Esophagus muscularis mucosa (tissue), 4 donors: ENCODE data around the gene SNRNP27. TPM values are rescaled to one million over a fixed set of nuclear protein-coding genes. Genes with fewer than 3 reads are reported as not detected.

Source experiments
- DNase-seq: peaks from one replicate; pipeline ENCODE4 v3.0.0-alpha.2; 2017; ENCODE audit errors: extremely low spot score
- H3K27ac ChIP-seq, 4 donors: fragments of 200-600 bp; sonication (generic); replicated peaks in 1 of 4; 1 replicate in 3 of 4; 2 replicates in 1 of 4; pipeline ENCODE4 v1.5.1; 2016 to 2019; ENCODE audit warnings: mild to moderate bottlenecking in 1 of 4
- H3K27me3 ChIP-seq, 4 donors: fragments of 200-600 bp; sonication (generic); one replicate each; pipeline versions ENCODE4 v1.5.1 to v1.6.0; 2016 to 2019
- H3K36me3 ChIP-seq, 4 donors: fragments of 200-600 bp; sonication (generic); one replicate each; pipeline ENCODE4 v1.5.1; 2016 to 2019
- H3K4me1 ChIP-seq, 4 donors: fragments of 200-600 bp; sonication (generic); one replicate each; pipeline ENCODE4 v1.5.1; 2016 to 2019
- H3K4me3 ChIP-seq, 4 donors: fragments of 200-600 bp; sonication (generic); 1 replicate in 2 of 4; 2 replicates in 2 of 4; pipeline ENCODE4 v1.5.1; 2016 to 2019; ENCODE audit warnings: mild to moderate bottlenecking in 4 of 4, moderate library complexity in 1 of 4
- H3K9me3 ChIP-seq, 4 donors: fragments of 200-600 bp; sonication (generic); 1 replicate in 3 of 4; 2 replicates in 1 of 4; pipeline ENCODE4 v1.5.1; 2016 to 2019
- EP300 ChIP-seq: sonication (generic); formaldehyde crosslinking; IDR thresholded peaks from one replicate; pipeline ENCODE4 v1.6.1; 2017; ENCODE audit warnings: antibody characterized with exemption
- POLR2A ChIP-seq: fragments of 450-650 bp; IDR thresholded peaks from one replicate; pipeline ENCODE4 v1.6.1; 2017; ENCODE audit warnings: antibody characterized with exemption, moderate library complexity, mild to moderate bottlenecking, low read depth
- POLR2AphosphoS5 ChIP-seq, 2 donors: sonication (generic); formaldehyde crosslinking; IDR thresholded peaks; one replicate each; pipeline ENCODE4 v1.6.1; 2017; ENCODE audit warnings: antibody characterized with exemption in 2 of 2
- WGBS: methylation state at CpG from one replicate; pipeline ENCODE4 v1.1.5; 2018; 5-methylcytosine and 5-hydroxymethylcytosine counted together
- intact Hi-C: fragments of 100-400 bp; cut with DNase I; formaldehyde crosslinking; loops from one replicate; pipeline ENCODE4 v1.15.1; 2023
- total RNA-seq, 4 donors: library from RNA; depleted of rRNA; stranded (reverse); fragments of >200 nt; gene quantifications; one replicate each; pipeline versions ENCODE4 v1.1.0 to v1.2.1, GENCODE V29; 2016
- TF ChIP-seq, protein P1 (sequence below), 3 experiments: fragments of 200-600 bp in 2 of 3; fragments of 450-650 bp in 1 of 3; sonication (generic) in 2 of 3; IDR thresholded peaks; one replicate each; pipeline ENCODE4 v1.5.1; 2017 to 2019; ENCODE audit warnings: antibody characterized with exemption in 3 of 3, mild to moderate bottlenecking in 2 of 3, moderate library complexity in 1 of 3

SNRNP27 gene
- total RNA-seq, 4 donors from 2014 or later: 53.8 to 74.9 (median 62.9) TPM

- intact Hi-C loops: no loop called here
- H3K4me1 ChIP-seq: no peaks in the 10 kb centered on the region
- H3K36me3 ChIP-seq: peaks cover 17 to 85% (median 35%) of the 10 kb centered on the region in 4 donors
- no peak overlapping the region for H3K27ac ChIP-seq
- DNase-seq: no peak
- H3K4me3 ChIP-seq: no peak overlapping the region
- no peaks in the 10 kb centered on the region for H3K27me3 ChIP-seq
- TF ChIP-seq EP300 (no peak), POLR2A (no peak), POLR2AphosphoS5 (IDR thresholded peaks at IDR 0.05) (no peak)
- TF ChIP-seq, protein P1, sequence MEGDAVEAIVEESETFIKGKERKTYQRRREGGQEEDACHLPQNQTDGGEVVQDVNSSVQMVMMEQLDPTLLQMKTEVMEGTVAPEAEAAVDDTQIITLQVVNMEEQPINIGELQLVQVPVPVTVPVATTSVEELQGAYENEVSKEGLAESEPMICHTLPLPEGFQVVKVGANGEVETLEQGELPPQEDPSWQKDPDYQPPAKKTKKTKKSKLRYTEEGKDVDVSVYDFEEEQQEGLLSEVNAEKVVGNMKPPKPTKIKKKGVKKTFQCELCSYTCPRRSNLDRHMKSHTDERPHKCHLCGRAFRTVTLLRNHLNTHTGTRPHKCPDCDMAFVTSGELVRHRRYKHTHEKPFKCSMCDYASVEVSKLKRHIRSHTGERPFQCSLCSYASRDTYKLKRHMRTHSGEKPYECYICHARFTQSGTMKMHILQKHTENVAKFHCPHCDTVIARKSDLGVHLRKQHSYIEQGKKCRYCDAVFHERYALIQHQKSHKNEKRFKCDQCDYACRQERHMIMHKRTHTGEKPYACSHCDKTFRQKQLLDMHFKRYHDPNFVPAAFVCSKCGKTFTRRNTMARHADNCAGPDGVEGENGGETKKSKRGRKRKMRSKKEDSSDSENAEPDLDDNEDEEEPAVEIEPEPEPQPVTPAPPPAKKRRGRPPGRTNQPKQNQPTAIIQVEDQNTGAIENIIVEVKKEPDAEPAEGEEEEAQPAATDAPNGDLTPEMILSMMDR (IDR thresholded peaks at IDR 0.05): no peak
- WGBS: 95% methylated on average over 5 of the region's 5 CpGs
- no peaks in the 10 kb centered on the region for H3K9me3 ChIP-seq
Measured at GRCh38 chr2:69847068-69847828, 46.5 kb upstream of the SNRNP27 start.

- TF ChIP-seq POLR2A: no peak
- TF ChIP-seq, protein P1 (IDR thresholded peaks at IDR 0.05): no peak
- no peaks in the 10 kb centered on the region for H3K4me1 ChIP-seq
- H3K4me3 ChIP-seq: no peak overlapping the region
- H3K9me3 ChIP-seq: no peaks in the 10 kb centered on the region
- no peak overlapping the region for H3K27ac ChIP-seq
- H3K36me3 ChIP-seq: peaks cover 17 to 87% (median 40%) of the 10 kb centered on the region in 4 donors
- 95% methylated on average over 7 of the region's 7 CpGs for WGBS
- intact Hi-C loops: no loop called here
- no peaks in the 10 kb centered on the region for H3K27me3 ChIP-seq
- no peak for DNase-seq
Measured at GRCh38 chr2:69848186-69848790, 45.5 kb upstream of the SNRNP27 start.

- no peaks in the 10 kb centered on the region for H3K9me3 ChIP-seq
- H3K4me3 ChIP-seq: no peak overlapping the region
- peaks cover 0 to 37% (median 8%) of the 10 kb centered on the region in 4 donors for H3K36me3 ChIP-seq
- TF ChIP-seq POLR2AphosphoS5 (IDR thresholded peaks at IDR 0.05): no peak
- no peak for TF ChIP-seq POLR2A
- TF ChIP-seq, protein P1 (IDR thresholded peaks at IDR 0.05): no peak
- TF ChIP-seq EP300: no peak
- WGBS: 100% methylated on average over 2 of the region's 2 CpGs
- no peaks in the 10 kb centered on the region for H3K27me3 ChIP-seq
- no peak for DNase-seq
- intact Hi-C loops: no loop called here
- H3K4me1 ChIP-seq: no peaks in the 10 kb centered on the region
- H3K27ac ChIP-seq: no peak overlapping the region
Measured at GRCh38 chr2:69858261-69858660, 35.5 kb upstream of the SNRNP27 start.

DNA sequence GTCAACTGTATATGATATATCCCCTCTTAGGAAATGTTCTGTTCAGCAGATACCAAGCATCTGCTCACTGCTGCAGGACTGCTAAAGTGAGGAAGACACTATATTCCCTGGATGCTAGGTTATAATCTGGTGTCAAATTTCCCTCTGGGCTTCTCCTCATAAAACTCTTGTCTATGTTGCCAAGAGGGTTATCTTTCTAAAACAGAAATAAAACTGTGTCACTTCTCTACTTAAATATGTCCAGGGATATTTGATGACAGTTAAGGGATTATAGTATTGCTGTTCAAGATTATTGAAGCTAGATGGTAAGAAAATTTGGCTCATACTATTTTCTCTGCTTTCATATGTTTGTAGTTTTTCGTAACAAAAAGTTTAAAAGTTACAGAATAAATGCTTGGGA, 30.5 kb upstream of the SNRNP27 start:
- Histone ChIP-seq H3K27ac (no peak overlapping the region), H3K27me3 (no peaks in the 10 kb centered on the region), H3K4me1 (no peaks in the 10 kb centered on the region), H3K9me3 (no peaks in the 10 kb centered on the region), H3K36me3 (peaks cover 27 to 64% (median 43%) of the 10 kb centered on the region in 4 donors), H3K4me3 (no peak overlapping the region)
- TF ChIP-seq, protein P1 (IDR thresholded peaks at IDR 0.05): no peak
- TF ChIP-seq EP300 (no peak), POLR2A (no peak)
- DNase-seq: no peak
- intact Hi-C loops: no loop called here
- 90% methylated on average over 1 of the region's 1 CpG for WGBS
